Measurements from ENCODE around the gene DHRSX.

DNA sequence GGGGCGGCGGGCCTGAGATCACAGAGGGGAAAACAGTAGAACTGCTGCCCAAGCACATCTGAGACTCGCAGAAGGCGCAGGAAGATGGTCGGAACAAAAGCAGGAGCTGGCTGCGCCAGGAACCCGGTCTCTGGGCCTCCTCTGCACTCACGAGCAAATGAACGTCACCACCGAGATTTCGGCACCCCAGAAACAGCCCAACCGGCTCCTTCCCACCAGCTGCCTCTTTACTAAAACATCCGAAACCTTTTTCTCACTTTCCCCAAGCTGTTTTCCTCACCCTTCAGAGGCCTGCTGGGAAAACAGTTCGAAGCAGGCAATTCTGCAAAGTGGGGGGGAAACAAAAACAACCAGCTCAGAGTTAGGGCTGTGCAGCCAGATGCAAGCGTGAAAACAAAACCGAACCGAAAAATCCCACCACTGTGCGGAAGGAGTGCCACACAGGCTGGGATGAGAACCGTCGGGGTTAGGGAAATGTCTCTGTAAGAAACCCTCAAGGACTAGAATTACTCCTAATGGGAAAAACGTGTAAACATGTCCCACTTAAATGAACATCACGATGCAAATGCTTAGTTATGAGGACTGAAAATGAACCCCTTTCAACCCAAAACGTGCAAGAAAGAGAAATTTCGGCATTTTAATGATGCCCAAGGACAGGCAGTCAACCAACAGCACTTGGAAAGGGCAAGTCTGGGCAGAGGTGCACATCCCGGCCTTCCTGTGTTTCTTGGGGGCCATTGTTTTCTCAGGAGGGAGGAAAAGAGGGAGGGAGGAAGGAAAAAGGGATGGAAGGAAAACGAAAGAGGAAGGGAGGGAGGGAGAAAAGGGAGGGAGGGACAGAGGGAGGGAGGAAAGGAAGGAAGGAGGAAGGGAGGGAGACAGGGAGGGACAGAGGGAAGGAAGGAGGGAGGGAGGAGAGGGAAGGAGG lies 15.8 kb downstream of the DHRSX start:
- TF ChIP-seq POLR2A (IDR thresholded peaks at IDR 0.05; ENCODE audit: control extremely low read depth in 1 of 2, low read depth in 2 of 2, low read length in 2 of 2) (no peak), HDAC2 (IDR thresholded peaks at IDR 0.05; ENCODE audit: borderline replicate concordance in 1 of 2, low read depth in 2 of 2, low read length in 2 of 2) (no peak)
- TF ChIP-seq, protein P1, sequence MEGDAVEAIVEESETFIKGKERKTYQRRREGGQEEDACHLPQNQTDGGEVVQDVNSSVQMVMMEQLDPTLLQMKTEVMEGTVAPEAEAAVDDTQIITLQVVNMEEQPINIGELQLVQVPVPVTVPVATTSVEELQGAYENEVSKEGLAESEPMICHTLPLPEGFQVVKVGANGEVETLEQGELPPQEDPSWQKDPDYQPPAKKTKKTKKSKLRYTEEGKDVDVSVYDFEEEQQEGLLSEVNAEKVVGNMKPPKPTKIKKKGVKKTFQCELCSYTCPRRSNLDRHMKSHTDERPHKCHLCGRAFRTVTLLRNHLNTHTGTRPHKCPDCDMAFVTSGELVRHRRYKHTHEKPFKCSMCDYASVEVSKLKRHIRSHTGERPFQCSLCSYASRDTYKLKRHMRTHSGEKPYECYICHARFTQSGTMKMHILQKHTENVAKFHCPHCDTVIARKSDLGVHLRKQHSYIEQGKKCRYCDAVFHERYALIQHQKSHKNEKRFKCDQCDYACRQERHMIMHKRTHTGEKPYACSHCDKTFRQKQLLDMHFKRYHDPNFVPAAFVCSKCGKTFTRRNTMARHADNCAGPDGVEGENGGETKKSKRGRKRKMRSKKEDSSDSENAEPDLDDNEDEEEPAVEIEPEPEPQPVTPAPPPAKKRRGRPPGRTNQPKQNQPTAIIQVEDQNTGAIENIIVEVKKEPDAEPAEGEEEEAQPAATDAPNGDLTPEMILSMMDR (IDR thresholded peaks at IDR 0.05; ENCODE audit: control extremely low read depth in 1 of 3, insufficient read depth in 1 of 3, low read depth in 1 of 3, low read length in 3 of 3): no peak
